ENCODE data around the gene TCN2. TPM values are rescaled to one million over a fixed set of nuclear protein-coding genes. Genes with fewer than 3 reads are reported as not detected.

Gene TCN2
- total RNA-seq, 1 experiment from 2014 or later: 2.4 TPM

GRCh38 chr22:30647536-30647935 is 40.6 kb downstream of the TCN2 start:
- no peak for ATAC-seq
- no peak for DNase-seq (ENCODE audit: low read depth, low spot score)
- no peak for TF ChIP-seq TCF7L2 (IDR thresholded peaks at IDR 0.05; ENCODE audit: low read depth, low read length)
- TF ChIP-seq POLR2AphosphoS5 (IDR thresholded peaks at IDR 0.05; ENCODE audit: low read depth, low read length): no peak
- TF ChIP-seq, protein P1, sequence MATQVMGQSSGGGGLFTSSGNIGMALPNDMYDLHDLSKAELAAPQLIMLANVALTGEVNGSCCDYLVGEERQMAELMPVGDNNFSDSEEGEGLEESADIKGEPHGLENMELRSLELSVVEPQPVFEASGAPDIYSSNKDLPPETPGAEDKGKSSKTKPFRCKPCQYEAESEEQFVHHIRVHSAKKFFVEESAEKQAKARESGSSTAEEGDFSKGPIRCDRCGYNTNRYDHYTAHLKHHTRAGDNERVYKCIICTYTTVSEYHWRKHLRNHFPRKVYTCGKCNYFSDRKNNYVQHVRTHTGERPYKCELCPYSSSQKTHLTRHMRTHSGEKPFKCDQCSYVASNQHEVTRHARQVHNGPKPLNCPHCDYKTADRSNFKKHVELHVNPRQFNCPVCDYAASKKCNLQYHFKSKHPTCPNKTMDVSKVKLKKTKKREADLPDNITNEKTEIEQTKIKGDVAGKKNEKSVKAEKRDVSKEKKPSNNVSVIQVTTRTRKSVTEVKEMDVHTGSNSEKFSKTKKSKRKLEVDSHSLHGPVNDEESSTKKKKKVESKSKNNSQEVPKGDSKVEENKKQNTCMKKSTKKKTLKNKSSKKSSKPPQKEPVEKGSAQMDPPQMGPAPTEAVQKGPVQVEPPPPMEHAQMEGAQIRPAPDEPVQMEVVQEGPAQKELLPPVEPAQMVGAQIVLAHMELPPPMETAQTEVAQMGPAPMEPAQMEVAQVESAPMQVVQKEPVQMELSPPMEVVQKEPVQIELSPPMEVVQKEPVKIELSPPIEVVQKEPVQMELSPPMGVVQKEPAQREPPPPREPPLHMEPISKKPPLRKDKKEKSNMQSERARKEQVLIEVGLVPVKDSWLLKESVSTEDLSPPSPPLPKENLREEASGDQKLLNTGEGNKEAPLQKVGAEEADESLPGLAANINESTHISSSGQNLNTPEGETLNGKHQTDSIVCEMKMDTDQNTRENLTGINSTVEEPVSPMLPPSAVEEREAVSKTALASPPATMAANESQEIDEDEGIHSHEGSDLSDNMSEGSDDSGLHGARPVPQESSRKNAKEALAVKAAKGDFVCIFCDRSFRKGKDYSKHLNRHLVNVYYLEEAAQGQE (IDR thresholded peaks at IDR 0.05; ENCODE audit: insufficient read depth in 1 of 2, low read depth in 2 of 2, low read length in 1 of 2): no peak
- no peak for TF ChIP-seq CTCF (IDR thresholded peaks at IDR 0.05)
- no peak for TF ChIP-seq SIN3A (IDR thresholded peaks at IDR 0.05; ENCODE audit: borderline replicate concordance, insufficient read depth, low read depth, low read length)
- no peaks in the 10 kb centered on the region for H3K4me1 ChIP-seq (ENCODE audit: control insufficient read depth, insufficient read depth, low read length)
- ChIA-PET CTCF (interaction anchor here (0.5 to 0.6 kb wide), 2 partner anchors 13 to 35 kb away, joined by 3 to 4 read pairs; no protein-coding TSS in a partner anchor), POLR2A (no interaction called here)
- no peaks in the 10 kb centered on the region for H3K36me3 ChIP-seq (ENCODE audit: control insufficient read depth, insufficient read depth, low read length)
- H3K4me3 ChIP-seq (ENCODE audit: low read depth in 2 of 2, low read length in 2 of 2): no peak overlapping the region
- BruUV-seq (replicated peaks): no TSS peak
- in situ Hi-C loops (cut with HindIII; ENCODE audit: low pct_unique_long_range_greater_than_20kb, low sequenced_read_pairs) (no loop called here), intact Hi-C loops (cut with micrococcal nuclease; ENCODE audit: unreplicated experiment) (no loop called here)
- no peak overlapping the region for H3K27ac ChIP-seq (ENCODE audit: low read length)
- H3K9me3 ChIP-seq (ENCODE audit: control insufficient read depth, insufficient read depth, low read depth, low read length): no peaks in the 10 kb centered on the region
- no peaks in the 10 kb centered on the region for H3K27me3 ChIP-seq (ENCODE audit: control insufficient read depth, insufficient read depth, low read length)

GRCh38 chr22:30648825-30649224 is 41.9 kb downstream of the TCN2 start:
- no peak for ATAC-seq
- no peaks in the 10 kb centered on the region for H3K9me3 ChIP-seq (ENCODE audit: control insufficient read depth, insufficient read depth, low read depth, low read length)
- DNase-seq (ENCODE audit: low read depth, low spot score): no peak
- no peaks in the 10 kb centered on the region for H3K4me1 ChIP-seq (ENCODE audit: control insufficient read depth, insufficient read depth, low read length)
- intact Hi-C loops (cut with micrococcal nuclease; ENCODE audit: unreplicated experiment): no loop called here
- no TSS peak for BruUV-seq (replicated peaks)
- no peak overlapping the region for H3K4me3 ChIP-seq (ENCODE audit: low read depth in 2 of 2, low read length in 2 of 2)
- H3K27ac ChIP-seq (ENCODE audit: low read length): no peak overlapping the region
- TF ChIP-seq CTCF (IDR thresholded peaks at IDR 0.05) (no peak), SIN3A (IDR thresholded peaks at IDR 0.05; ENCODE audit: borderline replicate concordance, insufficient read depth, low read depth, low read length) (no peak), TCF7L2 (IDR thresholded peaks at IDR 0.05; ENCODE audit: low read depth, low read length) (no peak), POLR2AphosphoS5 (IDR thresholded peaks at IDR 0.05; ENCODE audit: low read depth, low read length) (no peak)
- TF ChIP-seq, protein P1 (IDR thresholded peaks at IDR 0.05; ENCODE audit: insufficient read depth in 1 of 2, low read depth in 2 of 2, low read length in 1 of 2): no peak
- in situ Hi-C loops (cut with HindIII; ENCODE audit: low pct_unique_long_range_greater_than_20kb, low sequenced_read_pairs): no loop called here
- CTCF ChIA-PET: no interaction called here
- no peaks in the 10 kb centered on the region for H3K27me3 ChIP-seq (ENCODE audit: control insufficient read depth, insufficient read depth, low read length)
- H3K36me3 ChIP-seq (ENCODE audit: control insufficient read depth, insufficient read depth, low read length): no peaks in the 10 kb centered on the region
- POLR2A ChIA-PET: no interaction called here
